ENCODE measurements around the gene DNAH7.

- TF ChIP-seq CTCF (IDR thresholded peaks at IDR 0.05): no peak
- no peak for TF ChIP-seq POLR2A (IDR thresholded peaks at IDR 0.05)
These were observed 6.0 kb upstream of the DNAH7 start for GRCh38 chr2:196074631-196075030.
